Adrenal gland (tissue), 12 donors: ENCODE measurements around the gene SAYSD1. TPM values are rescaled to one million over a fixed set of nuclear protein-coding genes. Genes with fewer than 3 reads are reported as not detected.

ENCODE experiments used
- DNase-seq, 7 donors: peaks; one replicate each; pipeline ENCODE4 v3.0.0-alpha.2; 2019 to 2020
- H3K27ac ChIP-seq, 5 donors: fragments of 200-600 bp; sonication (generic) in 4 of 5; 1 replicate in 3 of 5; 2 replicates in 2 of 5; pipeline versions ENCODE4 v1.5.1 to v1.8.0; 2016 to 2020; ENCODE audit warnings: mild to moderate bottlenecking in 1 of 5
- H3K27me3 ChIP-seq: fragments of 200-600 bp; 2 replicates; pipeline ENCODE4 v1.8.0; 2021
- H3K36me3 ChIP-seq, 2 donors: fragments of 200-600 bp; replicated peaks in 1 of 2; 1 replicate in 1 of 2; 2 replicates in 1 of 2; pipeline versions ENCODE4 v1.5.1 to v1.8.0; 2018 to 2022
- H3K4me1 ChIP-seq, 2 donors: fragments of 200-600 bp; replicated peaks in 1 of 2; 1 replicate in 1 of 2; 2 replicates in 1 of 2; pipeline versions ENCODE4 v1.5.1 to v1.8.0; 2018 to 2021
- H3K4me3 ChIP-seq, 4 donors: fragments of 200-600 bp; sonication (generic) in 3 of 4; one replicate each; pipeline ENCODE4 v1.5.1; 2016 to 2018
- H3K9me3 ChIP-seq, 3 donors: fragments of 200-600 bp; sonication (generic) in 1 of 3; replicated peaks in 1 of 3; 1 replicate in 2 of 3; 2 replicates in 1 of 3; pipeline versions ENCODE4 v1.5.1 to v1.8.0; 2016 to 2021
- CTCF ChIP-seq, 6 experiments: fragments of 450-650 bp in 4 of 6; fragments of 200-600 bp in 2 of 6; sonication (generic) in 1 of 6; IDR thresholded peaks; 1 replicate in 5 of 6; 2 replicates in 1 of 6; pipeline versions ENCODE4 v1.5.1 to v1.8.0; 2016 to 2021; ENCODE audit warnings: antibody characterized with exemption in 6 of 6, mild to moderate bottlenecking in 2 of 6, moderate library complexity in 1 of 6
- POLR2A ChIP-seq, 2 donors: fragments of 450-650 bp; IDR thresholded peaks; one replicate each; pipeline ENCODE4 v1.6.1; 2017; ENCODE audit warnings: antibody characterized with exemption in 2 of 2, mild to moderate bottlenecking in 2 of 2, moderate library complexity in 1 of 2
- WGBS, 4 donors: extraction: QIAGEN DNeasy Blood & Tissue Kit in 2 of 4; methylation state at CpG; one replicate each; pipeline versions ENCODE4 v1.1.5 to v1.1.7; 2013 to 2017; 5-methylcytosine and 5-hydroxymethylcytosine counted together
- intact Hi-C, 2 donors: fragments of 100-400 bp; cut with DNase I; formaldehyde crosslinking; loops; one replicate each; pipeline versions ENCODE4 v1.14.1 to v1.15.0; 2022 to 2023
- polyA plus RNA-seq, 3 donors: library from polyadenylated mRNA; stranded (reverse); fragments of 200-250 nt in 2 of 3; fragments of 350-450 nt in 1 of 3; fragmentation: Illumina TruSeq in 1 of 3; extraction: RNeasy Lipid Tissue Mini Kit (QIAGEN cat#74804) in 1 of 3; gene quantifications; one replicate each; pipeline ENCODE4 v1.2.3, GENCODE V29; 2013 to 2014
- total RNA-seq, 9 donors: library from RNA; depleted of rRNA in 4 of 9; stranded (reverse); fragments of >200 nt in 4 of 9; fragments of 120-200 nt in 1 of 9; fragmentation: NEBNext Ultra II Directional in 1 of 9; extraction: Animal tissue kit (Norgen Biotek cat#: 25700) in 1 of 9; gene quantifications; one replicate each; pipeline versions ENCODE4 v1.1.0 to v1.2.4, GENCODE V29; 2013 to 2023
- donor health status: healthy with polysubstance abuse.
- donor health status: Bipolar disorder and iron deficiency.
- donor health status: DM: yes; HTN: yes; CAD: no.
- donor health status: DM: no; HTN: no; CAD: no.
- donor health status: DM: no; HTN: no; CAD: no.
- donor health status: DM: yes; HTN: yes; CAD: no.

Gene SAYSD1
- total and polyA plus RNA-seq, 12 donors: 9.0 to 25.1 (median 13.1) TPM

- no peak for TF ChIP-seq CTCF (IDR thresholded peaks at IDR 0.05)
- no peak for TF ChIP-seq POLR2A (IDR thresholded peaks at IDR 0.05)
- 69 to 83% (median 76%) methylated on average over 5 of the region's 5 CpGs for WGBS, 4 donors
- H3K36me3 ChIP-seq: no peaks in the 10 kb centered on the region
Observed at GRCh38 chr6:39080246-39080875, 34.6 kb downstream of the SAYSD1 start.

GRCh38 chr6:39079197-39080125 is 35.5 kb downstream of the SAYSD1 start:
- TF ChIP-seq POLR2A (IDR thresholded peaks at IDR 0.05) (no peak), CTCF (IDR thresholded peaks at IDR 0.05) (no peak)
- H3K4me1 ChIP-seq: no peaks in the 10 kb centered on the region
- intact Hi-C loops: no loop called here

More at GRCh38 chr6:39080246-39080875, 34.6 kb downstream of the SAYSD1 start:
- no peaks in the 10 kb centered on the region for H3K9me3 ChIP-seq
- no peaks in the 10 kb centered on the region for H3K27me3 ChIP-seq
- no peak overlapping the region for H3K4me3 ChIP-seq
- H3K27ac ChIP-seq: no peak overlapping the region
- H3K4me1 ChIP-seq: no peaks in the 10 kb centered on the region
- intact Hi-C loops: no loop called here
- no peak for DNase-seq

GRCh38 chr6:39078695-39079094 is 36.3 kb downstream of the SAYSD1 start:
- Histone ChIP-seq H3K36me3 (no peaks in the 10 kb centered on the region), H3K4me1 (no peaks in the 10 kb centered on the region), H3K4me3 (no peak overlapping the region), H3K27me3 (no peaks in the 10 kb centered on the region), H3K9me3 (no peaks in the 10 kb centered on the region), H3K27ac (no peak overlapping the region)
- DNase-seq: no peak
- no peak for TF ChIP-seq CTCF (IDR thresholded peaks at IDR 0.05)
- TF ChIP-seq POLR2A (IDR thresholded peaks at IDR 0.05): no peak
- WGBS, 4 donors: 61 to 86% (median 81%) methylated on average over 1 to 3 of the region's 3 CpGs
- intact Hi-C loops: no loop called here

More at GRCh38 chr6:39079197-39080125, 35.5 kb downstream of the SAYSD1 start:
- Histone ChIP-seq H3K27me3 (no peaks in the 10 kb centered on the region), H3K9me3 (no peaks in the 10 kb centered on the region), H3K4me3 (no peak overlapping the region), H3K27ac (no peak overlapping the region), H3K36me3 (no peaks in the 10 kb centered on the region)
- DNase-seq: no peak
- WGBS, 4 donors: 83 to 88% (median 84%) methylated on average over 8 of the region's 8 CpGs

- no peaks in the 10 kb centered on the region for H3K4me1 ChIP-seq
- no peak for TF ChIP-seq CTCF (IDR thresholded peaks at IDR 0.05)
- TF ChIP-seq POLR2A (IDR thresholded peaks at IDR 0.05): no peak
- no peaks in the 10 kb centered on the region for H3K9me3 ChIP-seq
- H3K27ac ChIP-seq: no peak overlapping the region
- 79 to 90% (median 84%) methylated on average over 11 of the region's 11 CpGs for WGBS, 4 donors
- intact Hi-C loops: no loop called here
- DNase-seq: no peak
- no peaks in the 10 kb centered on the region for H3K36me3 ChIP-seq
- H3K27me3 ChIP-seq: no peaks in the 10 kb centered on the region
- no peak overlapping the region for H3K4me3 ChIP-seq
Observed at GRCh38 chr6:39077882-39078594, 36.9 kb downstream of the SAYSD1 start.
